B cell (primary cell): Measurements from ENCODE around the gene ASPHD1. TPM values are rescaled to one million over a fixed set of nuclear protein-coding genes. Genes with fewer than 3 reads are reported as not detected.

Experiments
- ATAC-seq: fragments of 200-7000 bp; cut with Tn5 transposase; one replicate; pipeline ENCODE4 v1.10.0; 2021; ENCODE audit warnings: low read depth, mild to moderate bottlenecking, moderate number of reproducible peaks, moderate library complexity
- CTCF ChIA-PET: fragments of 350-600 bp; sonication (Branson Sonifier 250); formaldehyde crosslinking; loops from one replicate; lab custom pipeline; 2021; ENCODE audit warnings: antibody characterized with exemption, inconsistent platforms; lab: Charles Lee
- POLR2A ChIA-PET: fragments of 350-600 bp; sonication (Branson Sonifier 250); formaldehyde crosslinking; loops from one replicate; lab custom pipeline; 2021; ENCODE audit warnings: antibody characterized with exemption; lab: Charles Lee
- DNase-seq: peaks from one replicate; pipeline ENCODE4 v3.0.0; 2013
- H2AFZ ChIP-seq: 2 replicates; pipeline ENCODE4 v1.6.1; 2012; ENCODE audit warnings: mild to moderate bottlenecking, low read depth, low read length; ENCODE audit not compliant: insufficient read depth, poor library complexity, severe bottlenecking
- H3K27ac ChIP-seq, 2 donors: 1 replicate in 1 of 2; 2 replicates in 1 of 2; pipeline ENCODE4 v1.5.1; 2012 to 2013; ENCODE audit warnings: low read length in 2 of 2, mild to moderate bottlenecking in 2 of 2, moderate library complexity in 1 of 2
- H3K27me3 ChIP-seq, 4 experiments: fragments of 200-600 bp in 1 of 4; sonication (generic) in 1 of 4; replicated peaks in 1 of 4; 1 replicate in 2 of 4; 2 replicates in 2 of 4; pipeline versions ENCODE4 v1.6.1 to v1.7.0; 2013 to 2016; ENCODE audit warnings: low read length in 3 of 4, mild to moderate bottlenecking in 2 of 4, mixed read lengths in 1 of 4, moderate library complexity in 1 of 4; ENCODE audit not compliant: insufficient read depth in 4 of 4, control insufficient read depth in 3 of 4; ENCODE audit errors: control extremely low read depth in 1 of 4
- H3K36me3 ChIP-seq, 2 experiments: replicated peaks in 1 of 2; 1 replicate in 1 of 2; 2 replicates in 1 of 2; pipeline versions ENCODE4 v1.6.1 to v1.7.1; 2013; ENCODE audit warnings: low read length in 1 of 2; ENCODE audit not compliant: insufficient read depth in 2 of 2, control insufficient read depth in 1 of 2; ENCODE audit errors: control extremely low read depth in 1 of 2, extremely low read depth in 1 of 2
- H3K4me1 ChIP-seq, 2 donors: fragments of 200-600 bp in 1 of 2; sonication (generic) in 1 of 2; 1 replicate in 1 of 2; 2 replicates in 1 of 2; pipeline versions ENCODE4 v1.5.1 to v1.6.1; 2013 to 2017; ENCODE audit warnings: low read length in 2 of 2; ENCODE audit not compliant: control insufficient read depth in 2 of 2, insufficient read depth in 2 of 2
- H3K4me2 ChIP-seq: replicated peaks from 2 replicates; pipeline ENCODE3; 2012; ENCODE audit warnings: mild to moderate bottlenecking, low read depth, low read length; ENCODE audit not compliant: poor library complexity, severe bottlenecking
- H3K4me3 ChIP-seq, 5 experiments: fragments of 200-600 bp in 1 of 5; sonication (generic) in 1 of 5; 1 replicate in 3 of 5; 2 replicates in 2 of 5; pipeline versions ENCODE4 v1.5.1 to v1.7.0; 2011 to 2016; ENCODE audit warnings: low read length in 4 of 5, mild to moderate bottlenecking in 4 of 5, low read depth in 2 of 5, control low read depth in 1 of 5, moderate library complexity in 1 of 5; ENCODE audit not compliant: insufficient read depth in 1 of 5; ENCODE audit errors: control extremely low read depth in 1 of 5, extremely low read depth in 1 of 5
- H3K79me2 ChIP-seq: fragments of 200-600 bp; sonication (generic); one replicate; pipeline ENCODE4 v1.6.0; 2016; ENCODE audit warnings: low read length; ENCODE audit not compliant: control insufficient read depth, insufficient read depth
- H3K9ac ChIP-seq: fragments of 200-600 bp; sonication (generic); 2 replicates; pipeline ENCODE4 v1.6.1; 2017; ENCODE audit warnings: mild to moderate bottlenecking, low read length, moderate library complexity
- H3K9me3 ChIP-seq, 3 donors: one replicate each; pipeline versions ENCODE4 v1.6.1 to v1.7.1; 2013; ENCODE audit warnings: low read length in 2 of 3; ENCODE audit not compliant: control insufficient read depth in 2 of 3, insufficient read depth in 1 of 3; ENCODE audit errors: control extremely low read depth in 1 of 3
- H4K20me1 ChIP-seq: 2 replicates; pipeline ENCODE4 v1.6.0; 2012; ENCODE audit warnings: mild to moderate bottlenecking, low read length; ENCODE audit not compliant: insufficient read depth, control insufficient read depth, poor library complexity, severe bottlenecking
- H3K27ac Mint-ChIP-seq: one replicate; pipeline ENCODE4 v1.8.0; 2021; ENCODE audit warnings: mixed read lengths
- H3K27me3 Mint-ChIP-seq: one replicate; pipeline ENCODE4 v1.8.0; 2021; ENCODE audit warnings: mixed read lengths
- H3K4me1 Mint-ChIP-seq: one replicate; pipeline ENCODE4 v1.8.0; 2021; ENCODE audit warnings: mixed read lengths
- H3K4me3 Mint-ChIP-seq: one replicate; pipeline ENCODE4 v1.8.0; 2021; ENCODE audit warnings: mixed read lengths
- H3K9me3 Mint-ChIP-seq: one replicate; pipeline ENCODE4 v1.8.0; 2022; ENCODE audit warnings: mixed read lengths; ENCODE audit not compliant: insufficient read depth
- EZH2 ChIP-seq: IDR thresholded peaks from 2 replicates; pipeline ENCODE4 v1.6.1; 2012; ENCODE audit warnings: borderline replicate concordance, low read depth, mild to moderate bottlenecking, moderate library complexity, low read length; ENCODE audit not compliant: insufficient read depth, poor library complexity, severe bottlenecking
- WGBS: methylation state at CpG from one replicate; pipeline ENCODE4 v1.1.5; 2013; ENCODE audit warnings: missing lambda C conversion rate; ENCODE audit not compliant: insufficient coverage; 5-methylcytosine and 5-hydroxymethylcytosine counted together
- intact Hi-C: fragments of 100-400 bp; cut with micrococcal nuclease; formaldehyde crosslinking; loops from one replicate; pipeline ENCODE4 v1.10.0; 2022
- polyA plus RNA-seq: library from polyadenylated mRNA; depleted of rRNA; stranded (reverse); fragments of >200 nt; gene quantifications from 2 replicates; pipeline ENCODE4 v1.2.3, GENCODE V29; 2012
- total RNA-seq, 2 donors: library from RNA; stranded (reverse); fragments of 120-200 nt in 1 of 2; gene quantifications; 1 replicate in 1 of 2; 2 replicates in 1 of 2; pipeline versions ENCODE4 v1.2.3 to v1.2.4, GENCODE V29; 2013 to 2022
- TF ChIP-seq, protein P1 (sequence below): fragments of 200-600 bp; IDR thresholded peaks from one replicate; pipeline ENCODE4 v1.8.0; 2022; ENCODE audit warnings: antibody characterized with exemption, mild to moderate bottlenecking

Gene ASPHD1
- total and polyA plus RNA-seq, 2 donors (not counting 1 experiment from before 2014, with no cell fraction given) = not detected

GRCh38 chr16:29863669-29863984, 36.7 kb upstream of the ASPHD1 start:
- Histone ChIP-seq H3K4me2 (peak overlapping the region; percentile 89), H2AFZ (peak overlapping the region; percentile 78), H3K4me3 (no peak overlapping the region), H3K79me2 (peaks cover 16% of the 10 kb centered on the region), H3K27me3 (no peaks in the 10 kb centered on the region), H3K9me3 (peaks cover 0 to 4% (median 0%) of the 10 kb centered on the region in 3 donors), H4K20me1 (peaks cover 6% of the 10 kb centered on the region), H3K9ac (no peak overlapping the region), H3K36me3 (peaks cover 4 to 19% of the 10 kb centered on the region in 2 experiments), H3K4me1 (peaks cover 14 to 19% of the 10 kb centered on the region in 2 donors), H3K27ac (peak overlapping the region; percentile 96 to 97)
- TF ChIP-seq, protein P1, sequence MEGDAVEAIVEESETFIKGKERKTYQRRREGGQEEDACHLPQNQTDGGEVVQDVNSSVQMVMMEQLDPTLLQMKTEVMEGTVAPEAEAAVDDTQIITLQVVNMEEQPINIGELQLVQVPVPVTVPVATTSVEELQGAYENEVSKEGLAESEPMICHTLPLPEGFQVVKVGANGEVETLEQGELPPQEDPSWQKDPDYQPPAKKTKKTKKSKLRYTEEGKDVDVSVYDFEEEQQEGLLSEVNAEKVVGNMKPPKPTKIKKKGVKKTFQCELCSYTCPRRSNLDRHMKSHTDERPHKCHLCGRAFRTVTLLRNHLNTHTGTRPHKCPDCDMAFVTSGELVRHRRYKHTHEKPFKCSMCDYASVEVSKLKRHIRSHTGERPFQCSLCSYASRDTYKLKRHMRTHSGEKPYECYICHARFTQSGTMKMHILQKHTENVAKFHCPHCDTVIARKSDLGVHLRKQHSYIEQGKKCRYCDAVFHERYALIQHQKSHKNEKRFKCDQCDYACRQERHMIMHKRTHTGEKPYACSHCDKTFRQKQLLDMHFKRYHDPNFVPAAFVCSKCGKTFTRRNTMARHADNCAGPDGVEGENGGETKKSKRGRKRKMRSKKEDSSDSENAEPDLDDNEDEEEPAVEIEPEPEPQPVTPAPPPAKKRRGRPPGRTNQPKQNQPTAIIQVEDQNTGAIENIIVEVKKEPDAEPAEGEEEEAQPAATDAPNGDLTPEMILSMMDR = no peak
- TF ChIP-seq EZH2 = no peak
- DNase-seq = no peak
- ATAC-seq = no peak
- Mint-ChIP-seq H3K9me3 (no peaks in the 10 kb centered on the region), H3K4me1 (peaks cover 21% of the 10 kb centered on the region), H3K4me3 (peak overlapping the region; percentile 96), H3K27me3 (no peaks in the 10 kb centered on the region), H3K27ac (peak overlapping the region; percentile 99)
- ChIA-PET CTCF (interaction anchor here (0.8 to 1.4 kb wide), 3 partner anchors 15 to 63 kb away, joined by 4 to 6 read pairs (median 4); partner anchors contain the start of genes KCTD13 and PAGR1), POLR2A (interaction anchor here (0.5 to 1.3 kb wide), 7 partner anchors 18 to 1000 kb away, joined by 3 to 7 read pairs (median 3); partner anchors contain the start of genes SH2B1, TAOK2 and TMEM219)
- intact Hi-C loops = loop anchor here (1.0 to 10.0 kb wide), 13 partner anchors 15 to 531 kb away; partner anchors contain the start of genes ASPHD1, C16orf54, INO80E and KCTD13
- 97% methylated on average over 5 of the region's 16 CpGs for WGBS

GRCh38 chr16:29864205-29864604, 36.1 kb upstream of the ASPHD1 start:
- no peaks in the 10 kb centered on the region for H3K27me3 Mint-ChIP-seq
- H2AFZ ChIP-seq = peak overlapping the region; percentile 78
- WGBS = 88% methylated on average over 7 of the region's 9 CpGs
- peaks cover 14 to 19% of the 10 kb centered on the region in 2 donors for H3K4me1 ChIP-seq
- ATAC-seq = no peak
- no peaks in the 10 kb centered on the region for H3K9me3 Mint-ChIP-seq
- peaks cover 21% of the 10 kb centered on the region for H3K4me1 Mint-ChIP-seq
- peaks cover 4 to 15% of the 10 kb centered on the region in 2 experiments for H3K36me3 ChIP-seq
- intact Hi-C loops = loop anchor here (5.0 to 10.0 kb wide), 2 partner anchors 117 to 531 kb away; partner anchors contain the start of genes C16orf54 and ZNF48
- H3K4me2 ChIP-seq = no peak overlapping the region
- TF ChIP-seq, protein P1 = no peak
- TF ChIP-seq EZH2 = no peak
- H3K27me3 ChIP-seq = no peaks in the 10 kb centered on the region
- peaks cover 16% of the 10 kb centered on the region for H3K79me2 ChIP-seq
- H3K9me3 ChIP-seq = peaks cover 0 to 4% (median 0%) of the 10 kb centered on the region in 3 donors
- no peak overlapping the region for H3K4me3 Mint-ChIP-seq
- H3K9ac ChIP-seq = no peak overlapping the region
- H3K27ac Mint-ChIP-seq = no peak overlapping the region
- CTCF ChIA-PET = interaction anchor here (0.6 to 1.4 kb wide), 7 partner anchors 8 to 186 kb away, joined by 3 to 4 read pairs (median 3); partner anchors contain the start of gene PAGR1
- no peak for DNase-seq
- POLR2A ChIA-PET = interaction anchor here (0.6 to 1.2 kb wide), 2 partner anchors 26 to 109 kb away, joined by 3 to 4 read pairs; partner anchors contain the start of gene TAOK2
- no peak overlapping the region for H3K27ac ChIP-seq
- H3K4me3 ChIP-seq = no peak overlapping the region
- peaks cover under 1% of the 10 kb centered on the region for H4K20me1 ChIP-seq
